NCI-H2196 (cell line): Measurements from ENCODE around the gene ZDHHC9.

Experiments
- DNase-seq: peaks from one replicate; lab custom pipeline; 2025; ENCODE audit not compliant: unreplicated experiment; lab: John Stamatoyannopoulos, UW

ZDHHC9 gene

DNA sequence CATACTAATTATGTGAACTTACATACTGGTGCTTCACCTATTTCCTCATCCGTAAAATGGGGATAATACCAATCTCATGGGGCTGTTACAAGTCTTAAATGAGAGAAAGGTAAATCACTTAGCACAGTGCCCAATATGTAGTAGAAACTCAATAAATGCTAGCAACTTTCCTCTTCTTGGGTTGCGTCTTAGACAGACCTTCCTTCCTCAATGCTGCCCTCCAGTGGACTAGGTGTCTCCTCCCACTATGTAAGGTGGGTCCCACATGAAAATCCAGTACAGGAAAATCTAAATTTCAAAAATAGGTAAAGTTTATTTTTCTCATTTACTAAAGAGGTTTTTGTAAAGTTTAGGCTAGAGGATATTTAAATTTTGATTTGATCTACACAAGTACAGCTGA is 20.6 kb downstream of the ZDHHC9 start:
- DNase-seq, result peak; percentile 23

DNA sequence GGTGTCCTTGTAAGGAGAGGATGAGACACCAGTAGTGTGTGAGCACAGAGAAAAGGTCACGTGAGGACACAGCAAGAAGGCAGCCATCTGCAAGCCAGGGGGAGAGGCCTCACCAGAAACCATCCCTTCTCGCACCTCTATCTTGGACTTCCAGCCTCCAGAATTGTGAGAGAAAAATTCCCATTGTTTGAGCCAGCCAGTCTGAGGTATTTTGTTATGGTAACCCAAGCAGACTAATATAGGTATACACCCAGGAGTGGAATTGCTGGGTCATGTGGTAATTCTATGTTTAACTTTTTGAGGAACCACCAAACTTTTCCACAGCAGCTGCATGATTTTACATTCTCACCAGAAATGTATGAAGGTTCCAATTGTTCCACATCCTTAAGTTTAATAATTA is 25.6 kb downstream of the ZDHHC9 start:
- DNase-seq, result no peak

DNA sequence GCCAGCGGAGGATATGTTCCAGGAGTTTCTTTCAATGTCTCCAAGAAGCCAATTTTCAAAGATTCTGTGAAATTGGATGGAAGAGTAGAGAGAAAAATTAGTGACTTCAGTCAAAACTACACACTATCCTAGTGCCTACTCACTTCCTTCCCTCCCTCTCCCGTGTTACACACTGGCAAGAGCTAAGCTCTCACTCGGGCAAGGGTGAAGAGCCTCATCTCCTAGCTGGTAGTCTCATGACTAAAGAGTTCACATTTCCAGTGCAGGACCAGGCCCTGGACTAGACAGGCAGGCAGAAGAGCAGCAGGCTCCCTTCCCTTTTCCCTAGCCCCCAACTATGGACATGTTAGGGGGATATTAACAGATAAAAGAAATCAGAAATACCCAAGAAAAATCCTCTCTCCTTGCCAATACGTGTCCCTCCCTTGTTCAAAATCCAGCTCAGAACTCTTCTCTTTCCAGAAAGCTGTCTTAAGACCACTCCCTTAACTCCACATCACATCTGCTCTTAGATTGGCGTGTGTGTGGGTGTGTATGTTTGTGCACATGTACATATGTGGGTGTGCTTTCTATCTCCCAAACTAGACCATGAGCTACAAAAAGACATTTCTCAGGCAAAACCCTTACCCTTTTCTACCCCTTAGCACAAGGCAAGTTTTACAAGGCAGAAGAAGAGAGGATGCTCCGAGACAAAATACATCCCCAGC is 29.9 kb downstream of the ZDHHC9 start:
- DNase-seq, result no peak

DNA sequence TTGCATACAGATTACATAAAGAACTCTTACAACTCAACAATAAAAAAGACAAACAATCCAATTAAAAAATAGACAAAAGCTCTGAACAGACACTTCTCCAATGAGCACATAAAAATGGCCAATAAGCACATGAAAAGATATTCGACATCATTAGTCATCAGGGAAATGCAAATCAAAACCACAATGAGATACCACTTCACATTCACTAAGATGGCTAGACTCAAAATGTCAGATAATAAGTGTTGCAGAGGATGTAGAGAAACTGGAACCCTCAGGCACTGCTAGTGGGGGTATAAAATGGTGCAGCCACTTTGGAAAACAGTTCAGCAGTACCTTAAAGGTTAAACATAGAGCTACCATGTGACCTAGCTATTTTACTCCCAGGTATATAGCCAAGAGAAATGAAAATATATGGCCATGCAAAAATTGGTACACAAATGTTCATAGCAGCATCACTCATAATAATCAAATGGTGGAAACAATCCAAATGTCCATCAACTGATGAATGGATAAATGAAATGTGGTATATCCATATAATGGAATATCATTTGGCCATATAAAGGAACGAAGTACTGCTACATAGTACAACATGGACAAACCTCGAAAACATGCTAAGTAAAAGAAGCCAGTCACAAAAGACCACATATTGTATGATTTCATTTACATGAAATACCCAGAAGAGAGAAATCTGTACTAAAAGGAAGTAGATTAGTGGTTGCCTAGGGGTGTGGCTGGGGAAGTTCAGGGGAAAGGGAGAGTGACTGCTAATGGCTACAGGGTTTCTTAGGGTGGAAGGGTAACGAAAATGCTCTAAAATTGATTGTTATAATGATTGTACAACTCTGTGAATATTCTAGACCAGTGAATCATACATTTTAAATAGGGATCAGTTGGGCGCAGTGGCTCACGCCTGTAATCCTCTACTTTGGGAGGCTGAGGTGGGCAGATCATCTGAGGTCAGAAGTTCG is 34.6 kb downstream of the ZDHHC9 start:
- DNase-seq, result no peak

DNA sequence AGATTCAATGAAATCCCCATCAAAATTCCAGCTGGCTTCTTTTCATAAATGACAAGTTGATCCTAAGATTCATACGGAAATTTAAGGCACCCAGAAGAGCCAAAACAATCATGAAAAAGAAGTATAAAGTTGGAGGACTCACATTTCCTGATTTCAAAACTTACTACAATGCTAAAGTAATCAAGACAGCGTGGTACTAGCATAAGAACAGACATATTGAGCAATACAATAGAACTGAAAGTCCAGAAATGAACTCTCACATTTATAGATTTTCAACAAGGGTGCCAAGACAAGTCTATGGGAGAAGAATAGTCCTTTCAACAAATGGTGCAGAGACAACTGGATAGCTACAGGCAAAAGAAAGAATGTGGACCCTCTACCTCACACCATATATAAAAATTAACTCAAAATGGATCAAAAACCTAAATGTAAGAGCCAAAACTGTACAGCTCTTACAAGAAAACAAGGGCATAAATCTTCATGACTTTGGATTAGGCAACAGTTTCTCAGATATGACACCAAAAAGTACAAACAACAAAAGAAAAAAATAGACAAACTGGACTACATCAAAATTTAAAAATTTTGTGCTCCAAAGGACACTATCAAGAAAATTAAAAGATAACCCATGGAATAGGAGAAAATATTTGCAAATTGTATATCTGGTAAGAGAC is 35.4 kb downstream of the ZDHHC9 start:
- no peak for DNase-seq

DNA sequence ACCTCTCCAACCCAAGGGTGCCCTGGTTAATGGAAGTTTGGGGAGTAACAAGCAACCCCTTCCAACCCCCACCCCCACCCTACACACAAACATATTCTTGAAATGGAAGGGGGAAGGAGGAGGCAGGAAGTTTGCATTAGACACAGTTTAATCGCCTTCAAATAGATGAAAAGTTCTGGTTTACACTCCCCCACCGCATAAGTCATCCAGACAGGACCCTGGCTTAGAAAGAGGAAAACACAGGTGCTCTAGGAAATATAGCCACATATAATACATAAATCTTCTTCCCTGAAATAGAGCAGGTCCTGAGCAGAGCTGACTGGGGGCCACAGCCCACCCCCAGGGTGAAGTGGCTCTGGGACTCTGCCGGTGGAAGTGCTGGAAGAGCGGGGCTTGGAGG is 38.9 kb downstream of the ZDHHC9 start:
- DNase-seq, result no peak

DNA sequence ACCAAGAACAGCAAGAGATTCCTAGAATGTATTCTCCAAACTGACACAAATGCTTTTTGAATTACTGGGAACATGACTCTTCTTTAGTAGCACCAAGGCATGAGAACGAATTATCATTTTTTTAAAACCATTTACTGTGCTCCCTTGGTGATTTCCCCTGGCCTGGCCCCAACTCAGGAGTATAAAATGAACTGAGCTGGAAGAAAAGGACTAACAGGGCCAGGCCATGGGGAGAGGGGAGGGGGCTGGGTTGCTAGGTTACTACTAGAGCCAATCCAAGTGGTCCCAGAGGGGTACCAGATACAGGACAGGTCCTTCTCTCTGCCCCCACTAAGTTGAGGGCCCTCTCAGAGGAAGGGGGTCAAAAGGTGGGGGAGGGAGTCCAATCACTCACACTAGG is 40.8 kb downstream of the ZDHHC9 start:
- DNase-seq, result no peak

DNA sequence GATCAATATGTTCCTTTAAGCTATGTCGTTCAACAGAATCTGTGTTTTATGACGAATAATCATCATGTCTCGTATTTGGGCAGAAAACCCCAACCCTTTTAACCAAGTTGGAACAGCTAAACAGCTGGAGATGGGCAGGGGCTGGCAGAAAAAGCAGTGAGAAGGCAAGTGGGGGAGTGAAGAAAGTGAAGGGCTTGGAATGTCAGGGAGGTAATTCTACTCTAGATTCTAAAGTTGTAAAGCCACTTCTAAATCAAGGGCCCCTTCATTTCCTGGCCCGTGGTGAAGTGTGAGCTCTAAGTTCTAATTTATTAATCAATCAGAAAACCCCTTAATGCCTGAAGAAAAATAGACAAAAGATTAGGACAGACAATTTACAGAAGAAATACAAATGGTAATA is 43.5 kb downstream of the ZDHHC9 start:
- no peak for DNase-seq

DNA sequence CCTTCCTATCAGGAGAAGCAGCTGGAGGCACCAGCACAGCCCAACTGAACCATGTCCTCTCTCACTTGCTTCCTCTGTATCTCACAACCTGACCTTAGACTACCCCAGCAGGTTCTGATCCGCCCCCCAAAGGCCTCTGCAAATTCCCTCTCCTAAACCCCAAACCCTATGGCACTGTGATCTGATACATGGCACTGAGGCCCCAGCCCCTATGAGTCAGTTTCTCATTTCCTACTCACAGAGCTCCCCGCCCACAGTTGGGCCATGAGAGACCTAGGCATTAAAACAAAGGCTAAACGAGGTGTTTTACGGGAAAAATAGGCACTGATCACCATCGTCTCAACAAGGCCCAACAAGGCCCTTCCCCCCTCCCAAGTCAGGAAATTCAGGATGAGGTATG is 44.8 kb downstream of the ZDHHC9 start:
- DNase-seq, result no peak

DNA sequence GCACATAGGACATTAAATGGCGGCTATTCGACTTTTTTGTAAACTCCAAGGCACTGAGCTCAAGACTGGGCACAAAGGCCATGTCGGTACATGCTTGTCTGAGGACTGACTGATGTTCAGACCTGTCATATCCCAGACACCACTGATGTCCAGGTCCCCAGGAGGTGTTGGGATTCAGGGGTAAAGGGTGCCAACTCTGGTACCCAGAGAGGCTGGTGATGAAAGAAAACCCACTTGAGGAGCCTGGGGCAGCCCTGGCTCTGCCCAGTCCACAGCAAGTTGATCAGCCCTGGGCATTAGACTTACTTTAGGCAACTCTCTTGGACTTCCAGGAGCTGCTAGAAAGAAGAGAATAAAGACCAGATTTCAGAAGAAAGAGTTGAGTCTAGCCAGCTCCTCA is 45.2 kb downstream of the ZDHHC9 start:
- no peak for DNase-seq

DNA sequence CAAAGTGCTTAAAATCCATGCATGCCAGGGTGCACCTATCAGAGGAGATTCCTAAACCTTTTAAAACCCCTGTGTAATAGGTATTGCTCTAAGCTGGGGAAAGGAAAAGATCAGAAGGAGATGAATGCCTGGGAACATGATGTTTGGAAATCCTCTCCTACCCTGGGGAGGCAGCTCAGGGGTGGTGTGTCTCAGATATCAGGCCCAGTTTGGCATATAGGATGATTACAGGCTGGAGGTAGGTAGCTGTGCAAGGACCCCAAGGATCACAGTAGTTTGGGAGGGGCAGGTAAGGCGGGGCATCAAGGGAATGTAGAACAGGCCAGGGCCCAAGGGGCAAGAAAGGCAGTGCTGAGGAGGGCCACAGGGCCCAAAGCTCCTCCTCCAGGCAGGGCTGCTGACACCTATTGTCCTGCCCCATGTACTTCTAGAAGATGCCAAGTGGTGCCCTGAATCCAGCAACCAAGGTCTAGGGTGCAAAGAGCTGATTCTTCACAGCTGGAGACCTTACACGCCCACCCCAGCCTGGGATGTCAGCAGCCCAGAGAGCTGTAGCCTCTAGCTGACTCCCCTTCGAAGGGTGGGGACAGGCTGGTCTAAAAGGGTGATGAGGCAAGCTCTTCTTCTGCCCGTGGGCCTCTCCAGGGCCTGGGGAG is 46.3 kb downstream of the ZDHHC9 start:
- DNase-seq, result no peak

DNA sequence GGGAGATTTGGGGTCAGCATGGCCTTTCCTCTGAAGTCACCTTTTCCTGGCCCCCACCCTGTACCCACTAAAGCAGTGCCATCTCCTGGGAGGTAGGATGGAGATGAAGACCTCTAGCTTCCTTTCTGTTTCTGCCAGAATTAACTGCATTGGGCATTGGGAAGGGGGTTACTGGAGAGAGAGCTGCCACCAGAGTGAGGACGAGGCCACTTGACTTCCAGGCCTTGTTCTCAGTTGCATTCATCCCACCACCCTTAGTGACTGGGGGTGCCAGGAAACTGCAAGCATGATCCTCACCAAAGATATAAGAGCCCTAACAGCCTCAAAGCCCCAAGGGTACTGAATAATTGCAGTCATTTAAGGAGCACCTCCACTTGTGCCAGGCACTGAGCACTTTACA is 48.1 kb downstream of the ZDHHC9 start:
- no peak for DNase-seq

DNA sequence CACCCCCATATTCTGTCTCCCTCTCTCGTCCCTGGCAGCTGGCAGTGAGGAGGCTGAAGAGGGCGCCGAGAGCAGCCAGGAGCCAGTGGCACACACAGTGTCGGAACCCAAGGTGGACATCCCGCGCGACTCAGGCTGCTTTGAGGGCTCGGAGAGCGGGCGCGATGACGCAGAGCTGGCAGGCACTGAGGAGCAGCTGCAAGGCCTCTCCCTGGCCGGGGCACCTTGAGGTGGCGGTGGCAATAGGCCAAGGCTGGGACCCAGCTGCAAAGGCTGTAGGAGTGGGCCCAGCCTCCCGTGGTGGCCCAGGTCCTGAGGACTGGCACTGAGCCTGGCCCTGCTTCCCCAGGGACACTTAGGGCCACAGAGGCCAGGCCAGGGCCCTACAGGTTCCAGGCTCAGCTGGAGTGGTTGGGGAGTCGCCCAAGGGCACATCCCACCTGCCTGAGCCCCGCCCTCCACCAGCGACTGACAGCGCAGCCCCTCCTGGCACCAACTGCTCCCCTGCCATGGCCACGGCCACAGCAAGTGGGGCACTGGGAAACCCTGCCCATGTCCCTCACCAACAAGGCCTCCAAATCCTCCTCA is 50.0 kb downstream of the ZDHHC9 start:
- DNase-seq, result peak; percentile 79

DNA sequence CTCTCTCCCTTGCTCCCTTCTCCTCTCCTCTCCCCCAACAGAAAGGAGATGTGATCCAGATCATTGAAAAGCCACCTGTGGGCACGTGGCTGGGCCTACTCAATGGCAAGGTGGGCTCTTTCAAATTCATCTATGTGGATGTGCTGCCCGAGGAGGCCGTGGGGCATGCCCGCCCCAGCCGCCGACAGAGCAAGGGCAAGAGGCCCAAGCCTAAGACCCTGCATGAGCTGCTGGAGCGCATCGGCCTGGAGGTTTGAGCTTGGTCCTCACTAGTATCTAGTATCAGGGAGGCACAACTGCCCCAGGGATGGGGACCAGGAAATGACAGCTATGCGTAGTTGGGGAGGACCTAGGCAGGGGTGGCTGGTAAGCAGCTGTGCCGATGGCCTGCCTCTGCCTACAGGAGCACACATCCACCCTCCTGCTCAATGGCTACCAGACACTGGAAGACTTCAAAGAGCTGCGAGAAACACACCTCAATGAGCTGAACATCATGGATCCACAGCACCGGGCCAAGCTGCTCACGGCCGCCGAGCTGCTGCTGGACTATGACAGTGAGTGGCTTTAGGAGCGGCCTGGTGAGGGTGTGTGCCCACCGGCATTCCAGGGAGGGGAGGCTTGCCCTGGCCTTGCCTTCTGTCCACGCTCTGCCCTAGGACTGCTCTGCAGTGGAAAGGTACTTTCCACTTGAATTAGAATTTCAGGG is 50.9 kb downstream of the ZDHHC9 start:
- DNase-seq, result no peak

DNA sequence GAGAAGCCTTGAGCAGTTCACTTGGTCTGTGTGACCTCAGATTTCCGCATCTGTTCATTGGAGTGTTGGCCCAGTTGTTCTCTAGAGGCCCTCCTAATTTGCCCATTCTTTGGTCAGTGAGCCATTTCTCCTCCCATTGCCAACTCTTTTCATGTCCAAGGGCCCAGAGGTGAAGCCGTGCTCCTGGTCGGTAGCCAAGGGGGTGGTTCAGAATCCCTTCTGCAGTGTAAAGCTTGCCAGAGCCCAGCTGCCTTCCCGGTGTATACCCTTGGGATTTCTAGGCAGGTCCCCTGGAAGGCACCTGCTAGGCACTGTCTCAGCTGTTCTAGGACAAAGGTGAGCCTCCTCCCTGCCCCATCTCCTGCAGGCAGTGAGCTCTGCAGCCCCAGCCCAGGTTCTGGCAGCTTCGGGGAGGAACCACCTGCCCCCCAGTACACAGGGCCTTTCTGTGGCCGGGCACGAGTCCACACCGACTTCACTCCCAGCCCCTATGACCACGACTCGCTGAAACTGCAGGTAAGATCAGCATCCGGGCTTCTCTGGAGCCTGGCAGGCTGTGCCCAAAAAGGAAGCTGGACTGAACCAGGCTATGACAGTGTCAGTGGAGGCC is 51.6 kb downstream of the ZDHHC9 start:
- peak; percentile 74 for DNase-seq

DNA sequence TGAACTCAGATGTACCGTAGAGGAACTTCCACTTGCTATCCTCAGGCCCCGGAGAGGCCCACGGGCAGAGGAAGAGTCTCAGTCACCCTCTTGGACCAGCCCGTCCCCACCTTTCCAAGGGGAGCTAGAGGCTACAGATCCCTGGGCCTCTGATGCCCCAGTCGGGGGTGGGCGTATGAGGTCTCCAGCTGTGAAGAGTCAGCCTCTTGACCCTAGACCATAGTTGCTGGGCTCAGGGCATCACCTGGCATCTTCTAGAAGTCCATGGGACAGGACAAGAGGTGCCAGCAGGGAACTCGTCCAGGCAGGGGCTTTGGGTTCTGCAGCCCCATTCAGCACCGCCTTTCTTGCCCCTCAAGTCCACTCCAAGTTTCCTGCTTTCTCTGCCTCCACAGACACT is 52.4 kb downstream of the ZDHHC9 start:
- DNase-seq, result no peak

DNA sequence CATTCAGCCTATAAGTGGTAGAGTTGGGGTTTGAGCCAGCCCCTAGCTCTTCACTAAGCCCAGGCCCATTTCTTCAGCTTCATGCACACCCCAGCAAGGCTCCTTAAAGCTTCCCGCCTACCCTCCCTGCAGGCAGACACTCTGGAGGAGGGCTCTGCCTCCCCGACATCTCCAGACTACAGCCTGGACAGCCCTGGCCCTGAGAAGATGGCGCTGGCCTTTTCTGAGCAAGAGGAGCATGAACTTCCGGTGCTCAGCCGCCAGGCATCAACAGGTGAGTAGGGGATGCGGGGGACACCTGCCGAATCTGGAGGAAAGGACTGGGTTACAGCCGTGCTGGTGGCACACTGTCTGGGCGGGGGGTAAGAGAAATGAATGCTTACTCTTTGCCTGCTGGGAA is 52.9 kb downstream of the ZDHHC9 start:
- no peak for DNase-seq

DNA sequence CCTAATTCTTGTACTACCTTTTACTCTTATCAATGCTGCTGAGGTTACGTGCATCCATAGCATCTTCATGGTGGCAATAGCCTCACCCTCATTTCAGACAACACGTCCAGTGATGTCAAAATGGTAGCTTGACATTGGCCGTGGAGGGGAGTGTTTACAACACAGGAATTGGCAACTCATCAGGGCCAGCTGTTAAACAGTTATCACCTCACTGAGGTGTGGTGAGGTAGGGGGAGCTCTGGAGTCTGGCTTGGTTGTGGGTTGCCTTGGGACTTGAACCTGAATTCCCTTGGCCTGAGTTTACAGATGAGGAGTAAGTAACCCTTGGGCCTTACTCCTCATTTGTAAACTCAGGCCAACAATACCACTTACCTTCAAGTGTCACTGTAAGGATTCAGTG is 53.5 kb downstream of the ZDHHC9 start:
- no peak for DNase-seq

DNA sequence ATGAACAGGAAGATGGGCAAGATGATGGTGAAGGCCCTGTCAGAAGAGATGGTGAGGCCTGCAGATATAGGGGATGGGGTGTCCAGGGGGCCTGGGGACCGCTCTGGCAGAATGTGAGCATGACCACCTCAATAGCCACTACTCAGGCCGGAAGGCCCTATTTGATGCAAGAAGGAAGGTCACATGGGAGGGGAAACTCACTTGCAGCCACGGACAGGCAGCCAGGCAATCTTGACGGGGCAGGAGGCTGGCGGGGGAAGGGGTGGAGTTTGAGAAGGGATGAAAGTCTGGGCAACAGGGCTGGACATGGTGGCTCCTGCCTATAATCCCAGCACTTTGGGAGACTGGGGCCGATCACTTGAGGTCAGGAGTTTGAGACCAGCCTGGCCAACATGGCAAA is 55.2 kb downstream of the ZDHHC9 start:
- no peak for DNase-seq
